NAMALWA (cell line): ENCODE data around the gene CORIN.
"Not testable (repeated sequence)": the region's sequence is repeated elsewhere in the genome, so short reads cannot be mapped to it uniquely, and the experiment has no call there.

Experiments
- DNase-seq: peaks from one replicate; pipeline ENCODE4 v3.0.0-alpha.2; 2015; ENCODE audit warnings: low spot score

Gene CORIN

GRCh38 chr4:47721892-47722575 lies 115.8 kb downstream of the CORIN start:
- DNase-seq = no peak

- DNase-seq = no peak
Observed at GRCh38 chr4:47721485-47721884, 116.4 kb downstream of the CORIN start.

- DNase-seq = no peak
Observed at GRCh38 chr4:47720787-47721186, 117.1 kb downstream of the CORIN start.

- no peak for DNase-seq
Observed at GRCh38 chr4:47719576-47719975, 118.3 kb downstream of the CORIN start.

- no peak for DNase-seq
Observed at GRCh38 chr4:47718696-47719095, 119.2 kb downstream of the CORIN start.

GRCh38 chr4:47717188-47717587 lies 120.7 kb downstream of the CORIN start:
- no peak for DNase-seq

GRCh38 chr4:47715716-47716416 lies 122.0 kb downstream of the CORIN start:
- DNase-seq = no peak

- DNase-seq = no peak
Observed at GRCh38 chr4:47714269-47714668, 123.6 kb downstream of the CORIN start.

- no peak for DNase-seq
Observed at GRCh38 chr4:47713129-47713834, 124.6 kb downstream of the CORIN start.

- no peak for DNase-seq
Observed at GRCh38 chr4:47711646-47712045, 126.2 kb downstream of the CORIN start.

- no peak for DNase-seq
Observed at GRCh38 chr4:47711183-47711582, 126.7 kb downstream of the CORIN start.

GRCh38 chr4:47706352-47706751 lies 131.5 kb downstream of the CORIN start:
- DNase-seq = not testable (repeated sequence)

- peak; percentile 54 for DNase-seq
Observed at GRCh38 chr4:47705326-47705981, 132.4 kb downstream of the CORIN start.

- DNase-seq = peak; percentile 35
Observed at GRCh38 chr4:47704693-47705325, 133.1 kb downstream of the CORIN start.

- DNase-seq = no peak
Observed at GRCh38 chr4:47703956-47704355, 133.9 kb downstream of the CORIN start.

- DNase-seq = no peak
Observed at GRCh38 chr4:47703008-47703407, 134.9 kb downstream of the CORIN start.

- no peak for DNase-seq
Observed at GRCh38 chr4:47701286-47701685, 136.6 kb downstream of the CORIN start.

- DNase-seq = no peak
Observed at GRCh38 chr4:47698837-47699236, 139.0 kb downstream of the CORIN start.

GRCh38 chr4:47696823-47697222 lies 141.0 kb downstream of the CORIN start:
- no peak for DNase-seq

- DNase-seq = no peak
Observed at GRCh38 chr4:47695260-47695659, 142.6 kb downstream of the CORIN start.

- DNase-seq = no peak
Observed at GRCh38 chr4:47694322-47694721, 143.5 kb downstream of the CORIN start.

GRCh38 chr4:47692691-47693090 lies 145.2 kb downstream of the CORIN start:
- DNase-seq = no peak
